GM18508 (cell line): ENCODE results near the gene MGRN1.

Source experiments
- ATAC-seq: cut with Tn5 transposase; IDR thresholded peaks from one replicate; pipeline ENCODE4 v1.9.1; 2021; ENCODE audit warnings: moderate number of reproducible peaks; ENCODE audit not compliant: insufficient read depth, unreplicated experiment

Gene MGRN1

GRCh38 chr16:4667203-4667963, 42.8 kb downstream of the MGRN1 start:
- ATAC-seq = no peak

GRCh38 chr16:4668313-4668960, 43.8 kb downstream of the MGRN1 start:
- ATAC-seq = no peak

- ATAC-seq = no peak
These were observed 48.9 kb downstream of the MGRN1 start for GRCh38 chr16:4673387-4674046.

- no peak for ATAC-seq
These were observed 50.4 kb downstream of the MGRN1 start for GRCh38 chr16:4674926-4675530.

GRCh38 chr16:4675864-4676786, 51.5 kb downstream of the MGRN1 start:
- no peak for ATAC-seq

- no peak for ATAC-seq
These were observed 52.2 kb downstream of the MGRN1 start for GRCh38 chr16:4676831-4677230.

- no peak for ATAC-seq
These were observed 52.8 kb downstream of the MGRN1 start for GRCh38 chr16:4677390-4677789.

GRCh38 chr16:4677994-4678393, 53.4 kb downstream of the MGRN1 start:
- no peak for ATAC-seq

- no peak for ATAC-seq
These were observed 54.0 kb downstream of the MGRN1 start for GRCh38 chr16:4678596-4678995.

- no peak for ATAC-seq
These were observed 54.7 kb downstream of the MGRN1 start for GRCh38 chr16:4679156-4679849.

GRCh38 chr16:4679850-4680636, 55.4 kb downstream of the MGRN1 start:
- no peak for ATAC-seq

GRCh38 chr16:4680673-4681470, 56.2 kb downstream of the MGRN1 start:
- ATAC-seq = no peak

GRCh38 chr16:4681471-4682083, 57.0 kb downstream of the MGRN1 start:
- ATAC-seq = no peak

GRCh38 chr16:4682084-4682591, 57.5 kb downstream of the MGRN1 start:
- ATAC-seq = no peak

GRCh38 chr16:4682616-4683254, 58.1 kb downstream of the MGRN1 start:
- no peak for ATAC-seq

- ATAC-seq = no peak
These were observed 58.8 kb downstream of the MGRN1 start for GRCh38 chr16:4683255-4684057.
